Esophagus squamous epithelium (tissue), 4 donors: ENCODE data around the gene SMARCC2.

ENCODE experiments used
- POLR2A ChIP-seq, 4 donors: fragments of 450-650 bp; IDR thresholded peaks; one replicate each; pipeline ENCODE4 v1.6.1; 2017; ENCODE audit warnings: antibody characterized with exemption in 4 of 4, mild to moderate bottlenecking in 4 of 4, moderate library complexity in 3 of 4
- TF ChIP-seq, protein P1 (sequence below), 6 experiments: fragments of 450-650 bp in 4 of 6; fragments of 200-600 bp in 2 of 6; sonication (generic) in 2 of 6; IDR thresholded peaks; one replicate each; pipeline ENCODE4 v1.5.1; 2016 to 2019; ENCODE audit warnings: antibody characterized with exemption in 6 of 6, mild to moderate bottlenecking in 4 of 6, moderate library complexity in 4 of 6

DNA sequence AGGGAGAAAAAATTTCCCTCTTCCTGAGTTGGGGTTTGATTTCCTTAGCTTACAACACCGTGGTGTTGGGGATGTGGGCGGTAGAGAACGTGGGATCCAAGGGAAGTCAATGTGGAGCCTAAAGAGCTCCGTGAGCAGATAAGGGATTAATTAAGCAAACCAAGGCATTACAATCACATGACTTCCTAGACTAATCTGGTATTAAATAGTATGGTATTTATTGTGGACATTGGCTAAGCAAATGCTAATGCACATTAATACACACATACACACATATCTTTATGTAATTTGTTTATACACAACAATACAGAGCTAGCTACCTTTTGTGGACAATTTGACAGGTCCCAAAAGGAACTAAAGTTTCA is 33.2 kb upstream of the SMARCC2 start:
- TF ChIP-seq POLR2A (IDR thresholded peaks at IDR 0.05), result no peak
- TF ChIP-seq, protein P1, sequence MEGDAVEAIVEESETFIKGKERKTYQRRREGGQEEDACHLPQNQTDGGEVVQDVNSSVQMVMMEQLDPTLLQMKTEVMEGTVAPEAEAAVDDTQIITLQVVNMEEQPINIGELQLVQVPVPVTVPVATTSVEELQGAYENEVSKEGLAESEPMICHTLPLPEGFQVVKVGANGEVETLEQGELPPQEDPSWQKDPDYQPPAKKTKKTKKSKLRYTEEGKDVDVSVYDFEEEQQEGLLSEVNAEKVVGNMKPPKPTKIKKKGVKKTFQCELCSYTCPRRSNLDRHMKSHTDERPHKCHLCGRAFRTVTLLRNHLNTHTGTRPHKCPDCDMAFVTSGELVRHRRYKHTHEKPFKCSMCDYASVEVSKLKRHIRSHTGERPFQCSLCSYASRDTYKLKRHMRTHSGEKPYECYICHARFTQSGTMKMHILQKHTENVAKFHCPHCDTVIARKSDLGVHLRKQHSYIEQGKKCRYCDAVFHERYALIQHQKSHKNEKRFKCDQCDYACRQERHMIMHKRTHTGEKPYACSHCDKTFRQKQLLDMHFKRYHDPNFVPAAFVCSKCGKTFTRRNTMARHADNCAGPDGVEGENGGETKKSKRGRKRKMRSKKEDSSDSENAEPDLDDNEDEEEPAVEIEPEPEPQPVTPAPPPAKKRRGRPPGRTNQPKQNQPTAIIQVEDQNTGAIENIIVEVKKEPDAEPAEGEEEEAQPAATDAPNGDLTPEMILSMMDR (IDR thresholded peaks at IDR 0.05), result no peak
